Raji (cell line): ENCODE results near the gene DPYD.

Source experiments
- POLR2A ChIP-seq: IDR thresholded peaks from 2 replicates; pipeline ENCODE4 v1.6.1; 2011; ENCODE audit warnings: low read depth, low read length, control low read depth; ENCODE audit not compliant: insufficient read depth

The DPYD gene

GRCh38 chr1:97105531-97105930, 815.3 kb downstream of the DPYD start:
- TF ChIP-seq POLR2A, result no peak

GRCh38 chr1:97101509-97101908, 819.3 kb downstream of the DPYD start:
- no peak for TF ChIP-seq POLR2A

DNA sequence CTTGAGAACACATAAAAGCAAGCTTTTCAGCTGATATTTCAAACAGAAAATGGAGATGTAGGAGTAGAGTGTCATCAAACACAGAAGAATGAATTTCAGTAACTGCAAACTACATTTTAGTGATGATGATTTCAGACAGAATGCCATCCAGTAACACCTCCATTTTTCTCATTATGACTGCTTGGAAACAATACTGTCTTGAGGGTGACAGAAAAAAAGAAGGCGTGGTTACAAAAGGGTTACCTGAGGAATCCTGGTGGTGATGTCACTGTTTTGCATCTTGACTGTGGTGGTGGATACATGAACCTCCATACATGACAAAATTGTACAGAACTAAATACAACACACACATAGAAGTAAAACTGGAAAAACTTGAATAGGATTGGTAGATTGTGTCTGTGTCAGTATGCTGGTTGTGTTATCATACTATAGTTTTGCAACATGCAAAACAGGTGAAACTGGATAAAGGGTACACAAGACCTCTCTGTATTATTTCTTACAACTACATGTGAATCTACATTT, 823.4 kb downstream of the DPYD start:
- no peak for TF ChIP-seq POLR2A

GRCh38 chr1:97095764-97096163, 825.1 kb downstream of the DPYD start:
- no peak for TF ChIP-seq POLR2A

DNA sequence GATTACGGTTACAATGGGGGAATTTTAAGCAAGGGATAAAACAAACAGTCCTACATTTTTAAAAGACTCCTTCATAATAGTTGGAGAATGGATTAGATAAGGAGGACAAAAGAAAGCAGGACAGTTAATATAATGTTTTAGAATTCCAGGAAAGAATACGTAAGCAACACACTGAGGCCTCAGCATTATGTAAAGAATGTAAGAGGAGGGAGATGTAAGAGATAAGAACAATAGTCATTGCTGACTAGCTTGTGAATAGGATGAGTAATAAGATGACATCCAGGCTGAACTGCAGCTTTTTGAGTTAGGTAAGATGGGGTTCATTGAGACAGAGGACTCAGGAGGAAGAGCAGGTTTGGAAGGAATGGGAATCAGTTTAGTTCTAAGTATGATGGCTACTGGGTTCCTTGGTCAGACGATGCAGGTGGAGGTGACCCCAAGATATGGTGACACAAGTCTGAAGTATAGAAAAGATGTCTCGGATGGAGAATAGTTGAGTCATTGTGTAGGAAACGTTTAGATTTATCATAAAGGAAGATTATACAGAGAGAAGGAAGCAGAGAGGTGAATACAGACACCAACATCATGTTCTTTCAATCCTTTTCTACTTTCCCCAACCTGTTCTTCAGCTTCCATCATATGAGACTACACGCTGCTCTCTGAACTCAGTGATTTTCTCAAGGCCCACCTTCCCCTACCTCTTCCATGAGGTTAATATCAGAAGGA, 826.4 kb downstream of the DPYD start:
- TF ChIP-seq POLR2A, result no peak

DNA sequence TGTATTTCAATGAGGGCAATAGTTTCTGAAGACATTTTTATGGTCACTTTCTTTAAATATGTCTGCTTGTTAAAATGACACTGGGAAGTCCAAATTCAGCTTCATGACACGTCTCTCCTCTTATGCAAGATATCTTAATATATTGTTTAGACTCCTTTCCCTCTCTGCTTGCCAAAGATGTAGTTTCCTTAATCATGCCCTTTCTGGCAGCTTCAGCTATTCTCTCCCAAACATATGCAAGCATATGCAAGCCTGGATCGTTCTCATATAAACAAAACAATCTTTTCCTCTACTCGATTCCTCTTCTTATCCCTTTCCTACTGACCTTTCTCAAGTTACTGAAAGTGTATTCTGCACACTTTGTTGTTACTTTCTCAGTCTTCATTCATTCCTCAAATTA, 827.1 kb downstream of the DPYD start:
- TF ChIP-seq POLR2A, result no peak

DNA sequence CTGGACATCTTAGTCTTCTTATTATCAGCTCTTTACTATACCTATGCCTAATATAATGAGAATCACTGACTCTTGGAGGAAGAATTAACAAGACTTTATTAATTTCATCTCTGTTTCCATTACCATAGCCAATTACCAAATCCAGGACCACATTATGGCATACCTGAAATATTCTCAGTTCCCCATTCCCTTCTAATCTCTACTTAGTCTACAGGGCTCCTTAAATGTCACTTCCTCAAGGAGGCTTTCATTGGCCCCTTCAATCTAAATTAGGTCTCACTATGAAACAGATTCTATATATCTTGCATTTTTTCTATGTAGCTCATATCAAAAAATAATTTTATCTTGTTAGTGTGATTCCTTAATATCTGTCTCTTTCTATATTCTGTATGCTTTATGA, 828.0 kb downstream of the DPYD start:
- no peak for TF ChIP-seq POLR2A

- no peak for TF ChIP-seq POLR2A
Measured at GRCh38 chr1:97091679-97092078, 829.2 kb downstream of the DPYD start.

GRCh38 chr1:97091263-97091662, 829.6 kb downstream of the DPYD start:
- no peak for TF ChIP-seq POLR2A

GRCh38 chr1:97090725-97091124, 830.1 kb downstream of the DPYD start:
- no peak for TF ChIP-seq POLR2A

DNA sequence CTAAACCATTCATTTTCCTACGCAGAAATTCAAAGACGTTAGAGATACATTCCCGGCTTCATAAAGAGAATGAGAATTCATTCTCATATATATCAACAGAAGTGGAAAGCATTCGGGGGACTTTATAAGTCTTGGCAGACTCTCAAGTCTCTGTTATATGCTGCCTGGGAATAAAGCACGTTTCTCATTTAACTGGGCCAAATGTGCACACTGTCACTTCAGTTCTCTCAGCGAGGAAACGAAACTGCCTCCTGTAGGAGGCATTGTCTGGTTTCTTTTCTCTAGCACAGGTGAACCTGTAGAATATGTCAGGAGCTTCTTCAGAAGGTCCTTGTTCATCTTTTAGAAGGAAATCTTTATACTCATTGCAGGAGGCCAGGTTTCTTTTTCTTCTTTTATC, 831.7 kb downstream of the DPYD start:
- no peak for TF ChIP-seq POLR2A

GRCh38 chr1:97088391-97088790, 832.4 kb downstream of the DPYD start:
- no peak for TF ChIP-seq POLR2A

- TF ChIP-seq POLR2A, result no peak
Measured at GRCh38 chr1:97084546-97084945, 836.3 kb downstream of the DPYD start.

- TF ChIP-seq POLR2A, result no peak
Measured at GRCh38 chr1:97082160-97082848, 838.5 kb downstream of the DPYD start.

DNA sequence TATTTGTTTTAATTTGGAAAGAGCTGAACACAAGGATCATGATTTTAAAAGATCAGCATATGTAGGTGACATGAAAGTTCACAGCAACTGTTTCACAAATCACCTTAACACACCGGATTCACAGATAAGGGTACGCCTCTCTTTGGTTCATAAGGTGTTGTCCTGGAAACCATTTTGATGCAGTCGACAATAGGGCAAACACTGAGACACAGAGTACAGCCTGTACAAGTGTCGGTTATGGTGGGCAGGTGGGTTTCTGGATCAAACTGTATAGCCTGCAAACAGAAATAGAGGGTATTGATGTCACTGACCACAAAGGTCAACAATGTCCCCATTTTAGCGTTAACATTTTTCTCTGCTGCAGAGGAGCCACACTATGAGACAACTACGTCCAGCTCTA, 842.0 kb downstream of the DPYD start:
- no peak for TF ChIP-seq POLR2A

DNA sequence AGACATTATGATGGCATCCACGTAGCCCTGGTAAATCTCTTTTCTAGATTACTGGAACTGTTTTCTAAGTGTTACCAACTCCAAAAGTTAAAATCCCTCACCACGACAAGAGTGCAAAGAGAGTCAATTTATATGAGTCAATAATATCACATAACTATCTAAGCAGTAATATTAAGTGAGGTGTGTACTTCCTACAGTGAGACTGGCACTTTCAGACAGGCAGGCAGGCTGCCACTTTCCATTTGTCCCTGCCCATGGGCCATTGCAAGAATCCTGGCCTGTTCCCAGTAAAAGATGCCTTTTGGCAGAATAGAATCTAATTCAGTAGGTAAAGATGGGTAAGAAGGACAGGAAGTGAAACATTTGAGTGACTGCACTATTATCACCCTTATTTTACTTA, 843.6 kb downstream of the DPYD start:
- no peak for TF ChIP-seq POLR2A

GRCh38 chr1:97074771-97075170, 846.1 kb downstream of the DPYD start:
- TF ChIP-seq POLR2A, result no peak

DNA sequence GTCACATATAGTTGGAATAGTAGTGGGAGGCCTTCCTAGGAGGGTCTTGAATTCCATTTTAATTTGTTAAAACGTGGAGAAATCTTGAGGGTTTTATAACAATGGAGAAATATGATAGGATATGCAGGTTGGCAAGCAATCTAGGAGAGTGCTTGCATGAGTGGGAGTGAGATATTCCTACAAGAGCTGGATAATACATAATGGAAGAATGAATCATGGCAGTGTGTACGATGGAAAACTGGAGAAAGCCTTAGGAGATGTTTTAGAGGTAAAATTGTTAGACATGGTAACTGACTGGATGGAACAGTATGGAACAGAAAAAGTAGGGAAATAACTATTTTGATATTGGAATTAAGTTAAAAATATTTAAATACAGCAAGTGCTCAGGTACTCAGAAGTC, 846.9 kb downstream of the DPYD start:
- TF ChIP-seq POLR2A, result no peak
